HK-2 (cell line): ENCODE data around the gene ITLN1.

ENCODE experiments used
- DNase-seq: peaks from one replicate; pipeline ENCODE4 v3.0.0-alpha.2; 2018; ENCODE audit not compliant: unreplicated experiment

The ITLN1 gene

GRCh38 chr1:160858097-160858496 lies 26.9 kb downstream of the ITLN1 start:
- DNase-seq = no peak

GRCh38 chr1:160855181-160855981 lies 29.6 kb downstream of the ITLN1 start:
- no peak for DNase-seq

GRCh38 chr1:160853754-160854153 lies 31.2 kb downstream of the ITLN1 start:
- DNase-seq = no peak

- no peak for DNase-seq
These were observed 32.0 kb downstream of the ITLN1 start for GRCh38 chr1:160853014-160853413.

- DNase-seq = no peak
These were observed 34.0 kb downstream of the ITLN1 start for GRCh38 chr1:160850993-160851392.

GRCh38 chr1:160850541-160850940 lies 34.4 kb downstream of the ITLN1 start:
- no peak for DNase-seq

GRCh38 chr1:160846281-160846680 lies 38.7 kb downstream of the ITLN1 start:
- DNase-seq = no peak

- DNase-seq = no peak
These were observed 40.3 kb downstream of the ITLN1 start for GRCh38 chr1:160844447-160845232.

GRCh38 chr1:160841079-160841478 lies 43.9 kb downstream of the ITLN1 start:
- DNase-seq = no peak

GRCh38 chr1:160839746-160840145 lies 45.2 kb downstream of the ITLN1 start:
- no peak for DNase-seq

- DNase-seq = no peak
These were observed 46.1 kb downstream of the ITLN1 start for GRCh38 chr1:160838888-160839287.

- DNase-seq = no peak
These were observed 47.3 kb downstream of the ITLN1 start for GRCh38 chr1:160837558-160838205.

GRCh38 chr1:160836981-160837557 lies 47.9 kb downstream of the ITLN1 start:
- DNase-seq = no peak

GRCh38 chr1:160836561-160836960 lies 48.4 kb downstream of the ITLN1 start:
- no peak for DNase-seq

- no peak for DNase-seq
These were observed 49.2 kb downstream of the ITLN1 start for GRCh38 chr1:160835751-160836150.

- no peak for DNase-seq
These were observed 49.9 kb downstream of the ITLN1 start for GRCh38 chr1:160834945-160835565.

GRCh38 chr1:160830321-160831153 lies 54.4 kb downstream of the ITLN1 start:
- peak; percentile 45 for DNase-seq

GRCh38 chr1:160829766-160830165 lies 55.2 kb downstream of the ITLN1 start:
- DNase-seq = no peak

GRCh38 chr1:160827418-160827817 lies 57.6 kb downstream of the ITLN1 start:
- DNase-seq = no peak

- no peak for DNase-seq
These were observed 58.4 kb downstream of the ITLN1 start for GRCh38 chr1:160826546-160826945.
